HG03097 (cell line): ENCODE results near the gene NTM.

ENCODE experiments used
- ATAC-seq: cut with Tn5 transposase; IDR thresholded peaks from one replicate; pipeline ENCODE4 v1.9.1; 2021; ENCODE audit not compliant: unreplicated experiment, low FRiP score

NTM gene

DNA sequence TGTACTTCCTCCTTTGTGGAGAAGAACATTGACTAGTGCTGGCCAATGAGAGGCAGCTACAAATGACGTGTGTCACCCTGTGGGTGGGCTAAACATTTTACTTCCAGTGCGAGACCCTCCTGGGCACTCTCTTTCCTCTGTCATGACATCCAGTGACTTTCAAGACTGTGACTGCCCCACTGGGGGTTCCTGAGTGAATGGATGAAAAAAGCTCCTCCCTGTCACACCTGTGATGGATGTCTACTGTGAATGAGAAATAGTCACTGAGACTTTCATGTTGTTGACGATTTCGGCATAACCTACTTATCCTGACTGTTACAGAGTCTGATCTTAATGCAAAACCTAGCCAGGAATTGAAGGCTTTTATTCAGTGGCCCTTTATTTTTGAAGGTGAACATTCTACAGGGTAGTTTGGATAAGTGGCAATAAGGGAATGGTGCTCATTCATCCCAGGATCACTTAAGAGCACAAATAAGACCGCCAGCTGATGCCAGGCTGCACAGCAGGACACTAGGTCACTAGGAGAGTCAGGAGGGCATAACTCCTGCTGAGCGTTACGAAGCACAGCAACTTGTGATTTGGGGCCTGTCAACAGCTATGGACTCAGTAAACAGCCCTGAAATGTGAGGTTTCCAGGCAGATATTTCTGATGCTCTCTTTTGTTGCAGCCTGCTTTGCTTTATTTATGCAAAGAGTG lies 636.6 kb downstream of the NTM start:
- ATAC-seq, result no peak

- no peak for ATAC-seq
Observed at GRCh38 chr11:132008226-132008625, 637.8 kb downstream of the NTM start.

- no peak for ATAC-seq
Observed at GRCh38 chr11:132008872-132009271, 638.5 kb downstream of the NTM start.

GRCh38 chr11:132020001-132020400 lies 649.6 kb downstream of the NTM start:
- ATAC-seq, result no peak

- no peak for ATAC-seq
Observed at GRCh38 chr11:132022285-132022684, 651.9 kb downstream of the NTM start.

DNA sequence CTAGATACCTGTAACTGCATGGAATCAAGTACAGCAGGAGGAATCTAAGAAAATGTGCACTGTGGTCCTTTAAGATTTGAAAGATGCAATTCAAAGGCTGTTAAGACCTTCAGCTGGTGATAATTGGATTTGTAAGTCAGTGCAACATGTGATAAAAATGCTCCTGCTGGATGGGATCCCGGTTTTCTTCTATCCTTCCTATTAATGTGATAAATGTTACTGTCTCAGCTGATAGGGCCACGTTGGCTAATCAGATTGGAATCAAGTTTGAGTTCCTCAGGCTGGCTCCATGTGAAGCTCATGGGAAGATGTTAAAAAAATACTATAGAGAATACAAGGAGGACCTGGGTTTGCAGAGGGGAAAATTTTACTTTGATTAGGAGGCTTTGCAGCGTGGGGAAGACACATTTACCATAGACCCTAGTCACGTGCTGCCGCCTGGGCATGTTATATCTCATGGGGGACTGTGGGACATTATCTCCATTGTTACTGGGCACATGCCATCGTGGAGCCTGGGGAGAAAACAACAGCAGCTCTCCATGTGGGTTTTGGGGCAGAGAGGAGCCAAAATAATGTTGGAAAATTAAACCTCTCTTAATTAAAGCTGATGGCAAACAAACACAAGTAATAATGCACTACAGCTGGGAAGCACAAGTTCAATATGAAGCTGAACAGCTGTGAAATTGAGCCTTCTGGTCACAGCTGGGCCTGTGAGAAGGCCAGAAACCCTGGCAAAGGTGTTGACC lies 652.5 kb downstream of the NTM start:
- ATAC-seq, result no peak

GRCh38 chr11:132024587-132025295 lies 654.3 kb downstream of the NTM start:
- no peak for ATAC-seq

DNA sequence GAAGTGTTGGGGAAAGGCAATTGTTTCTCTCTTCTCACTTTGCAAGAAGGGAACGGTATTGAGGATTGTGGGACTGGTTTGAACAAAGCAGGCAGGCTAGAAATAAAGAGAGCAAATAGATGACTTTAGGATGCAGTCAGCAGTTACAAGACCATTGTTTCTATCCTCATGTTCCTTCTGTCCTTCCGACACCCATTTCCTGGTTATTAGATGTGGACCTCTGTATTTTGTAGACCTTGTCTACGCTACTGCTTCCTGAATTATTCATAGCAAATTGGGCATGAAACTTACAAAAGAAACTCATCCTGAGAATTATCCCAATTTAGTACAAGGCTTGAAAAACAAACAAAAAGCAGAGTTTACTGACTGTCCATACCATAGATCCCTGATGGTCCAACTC lies 656.3 kb downstream of the NTM start:
- no peak for ATAC-seq

DNA sequence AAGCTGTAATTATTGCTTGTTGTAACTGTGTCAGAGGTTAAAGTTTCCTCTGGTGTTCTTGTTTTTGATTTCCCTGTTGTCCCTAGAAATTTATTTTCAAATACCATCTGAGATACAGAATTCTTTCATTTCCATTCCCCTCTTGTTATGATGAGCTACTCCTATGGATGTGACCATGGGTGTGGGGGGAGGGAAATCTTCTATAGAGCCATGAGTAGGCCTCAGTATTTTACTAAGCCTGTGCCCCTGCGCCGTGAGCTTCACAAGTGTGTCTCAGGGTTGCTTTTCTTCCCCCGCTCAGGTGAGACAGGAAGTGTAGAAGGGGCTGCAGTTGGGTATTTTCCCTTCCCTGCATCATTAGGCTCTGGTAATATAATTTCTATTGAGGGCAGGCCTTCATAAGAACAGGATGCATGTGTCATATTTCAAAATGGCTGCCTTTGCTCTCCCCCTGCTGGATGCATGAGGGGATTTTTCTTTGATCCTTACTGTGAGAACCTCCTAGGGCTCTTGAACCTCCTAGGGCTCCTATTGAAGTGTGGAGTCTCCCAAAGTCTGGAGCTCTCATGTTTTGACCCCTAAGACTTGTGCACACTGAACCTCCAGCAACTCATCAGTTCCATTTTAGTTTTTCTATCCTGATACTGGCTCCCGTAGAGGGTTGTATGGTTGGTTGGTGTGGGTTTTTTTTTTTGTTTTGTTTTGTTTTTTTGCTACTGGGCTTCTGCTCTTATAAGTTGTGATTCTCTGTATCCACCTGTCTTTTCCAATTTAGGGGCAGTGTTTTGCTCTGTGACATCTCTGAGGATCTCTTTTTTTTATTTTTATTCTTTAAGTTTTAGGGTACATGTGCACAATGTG lies 658.2 kb downstream of the NTM start:
- no peak for ATAC-seq

GRCh38 chr11:132030896-132031295 lies 660.5 kb downstream of the NTM start:
- ATAC-seq, result no peak

- no peak for ATAC-seq
Observed at GRCh38 chr11:132032555-132032954, 662.1 kb downstream of the NTM start.

- no peak for ATAC-seq
Observed at GRCh38 chr11:132033051-132033450, 662.6 kb downstream of the NTM start.

- no peak for ATAC-seq
Observed at GRCh38 chr11:132035228-132035627, 664.8 kb downstream of the NTM start.

DNA sequence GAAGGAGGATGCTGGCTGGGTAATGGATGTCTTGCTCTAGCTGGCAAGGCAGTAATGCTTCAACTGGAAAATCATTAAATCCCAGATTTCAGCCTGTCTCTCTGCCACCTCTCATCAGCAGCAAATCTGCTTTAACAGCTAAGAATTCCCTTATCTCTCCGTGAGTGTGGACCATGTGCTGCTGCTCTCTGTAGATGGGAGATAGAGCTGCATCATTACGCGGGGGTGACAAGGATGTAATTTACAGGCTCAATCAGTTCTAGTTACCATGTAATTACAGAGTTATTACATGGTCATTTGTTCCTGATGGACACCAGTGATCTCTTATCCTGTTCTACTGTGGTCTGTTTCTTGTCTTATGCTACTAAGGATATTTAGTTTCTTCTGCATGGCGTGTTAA lies 665.4 kb downstream of the NTM start:
- no peak for ATAC-seq

DNA sequence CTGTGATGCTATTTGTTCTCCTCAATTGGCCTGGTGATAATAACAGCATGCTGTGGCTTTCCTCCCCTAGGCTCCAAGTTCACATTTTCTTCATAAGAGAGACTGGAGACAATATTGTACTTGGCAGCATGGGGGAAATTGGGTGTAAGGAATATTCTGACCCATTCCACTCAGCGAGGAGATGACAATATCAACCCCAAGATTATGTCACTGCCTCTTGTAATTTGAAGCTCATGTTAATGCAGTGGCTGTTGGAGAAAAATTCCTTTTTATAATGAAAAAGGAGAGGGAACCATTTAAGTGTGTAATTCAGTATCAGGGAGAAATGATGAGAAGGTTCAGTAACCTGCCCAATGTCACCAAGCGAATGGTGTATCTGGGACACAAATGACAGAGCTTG lies 665.8 kb downstream of the NTM start:
- ATAC-seq, result no peak

- no peak for ATAC-seq
Observed at GRCh38 chr11:132036746-132037466, 666.5 kb downstream of the NTM start.

DNA sequence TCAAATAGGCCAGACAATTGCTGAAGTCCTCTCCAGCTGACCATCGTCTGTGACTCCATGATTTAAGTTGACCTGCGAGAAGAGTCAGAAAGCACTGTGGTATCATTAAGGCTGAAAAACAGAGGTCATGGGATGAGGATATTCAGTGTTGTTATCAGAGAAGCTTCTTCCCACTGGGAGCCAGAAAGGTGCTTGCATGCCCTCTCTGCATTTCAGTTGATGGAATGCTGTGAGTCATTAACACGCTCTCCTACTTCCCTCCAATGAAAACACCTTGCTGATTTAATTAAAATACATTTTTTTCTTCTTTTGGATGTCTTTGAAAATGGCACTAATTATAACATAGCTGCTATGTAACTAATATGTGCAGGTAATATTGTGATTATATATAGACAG lies 667.0 kb downstream of the NTM start:
- no peak for ATAC-seq

- no peak for ATAC-seq
Observed at GRCh38 chr11:132037956-132038355, 667.5 kb downstream of the NTM start.

DNA sequence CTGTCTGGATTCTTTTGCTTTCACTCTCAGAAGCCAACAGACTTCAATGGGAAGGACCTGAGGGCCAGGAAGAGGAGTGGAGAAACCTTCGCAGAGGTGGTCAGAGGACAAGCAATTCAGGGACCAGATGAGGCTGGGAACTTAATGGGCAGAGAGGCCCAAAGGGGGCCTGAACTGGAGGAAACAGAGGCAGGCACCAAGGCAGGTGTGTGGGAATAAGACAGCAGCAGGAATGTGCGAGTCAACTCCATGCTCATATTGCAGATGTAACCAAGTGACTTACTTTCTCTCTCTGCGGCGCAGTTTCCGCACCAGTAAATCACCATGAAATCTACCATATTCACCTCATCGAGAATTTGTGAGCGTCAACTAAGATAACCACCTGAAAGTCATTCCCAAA lies 669.1 kb downstream of the NTM start:
- no peak for ATAC-seq

GRCh38 chr11:132042296-132042695 lies 671.9 kb downstream of the NTM start:
- ATAC-seq, result no peak
